ENCODE results near the gene LIPK. TPM values are rescaled to one million over a fixed set of nuclear protein-coding genes. Genes with fewer than 3 reads are reported as not detected.

Gene LIPK
- total and polyA plus RNA-seq, 2 of the 8 experiments (the other 6 are each of a cell fraction or from before 2014, with no cell fraction given): not detected

GRCh38 chr10:88756660-88757059, 50.6 kb downstream of the LIPK start (continued):
- TF ChIP-seq POU5F1 (IDR thresholded peaks at IDR 0.05; ENCODE audit: low read depth, low read length): no peak
- TF ChIP-seq CTBP2 (IDR thresholded peaks at IDR 0.05; ENCODE audit: borderline replicate concordance, insufficient read depth, insufficient read length, low read length): no peak
- TF ChIP-seq RXRA (IDR thresholded peaks at IDR 0.05; ENCODE audit: insufficient read depth, low read depth, low read length): no peak
- TF ChIP-seq BRCA1 (IDR thresholded peaks at IDR 0.05; ENCODE audit: low read depth, low read length): no peak
- TF ChIP-seq TAF7 (optimal IDR thresholded peaks at IDR 0.05; ENCODE audit: borderline replicate concordance, low read depth, low read length): no peak
- TF ChIP-seq ASH2L (IDR thresholded peaks at IDR 0.05; ENCODE audit: low read length): no peak

All from H1 (cell line).